ENCODE results near the gene APOBEC3H.

The APOBEC3H gene

DNA sequence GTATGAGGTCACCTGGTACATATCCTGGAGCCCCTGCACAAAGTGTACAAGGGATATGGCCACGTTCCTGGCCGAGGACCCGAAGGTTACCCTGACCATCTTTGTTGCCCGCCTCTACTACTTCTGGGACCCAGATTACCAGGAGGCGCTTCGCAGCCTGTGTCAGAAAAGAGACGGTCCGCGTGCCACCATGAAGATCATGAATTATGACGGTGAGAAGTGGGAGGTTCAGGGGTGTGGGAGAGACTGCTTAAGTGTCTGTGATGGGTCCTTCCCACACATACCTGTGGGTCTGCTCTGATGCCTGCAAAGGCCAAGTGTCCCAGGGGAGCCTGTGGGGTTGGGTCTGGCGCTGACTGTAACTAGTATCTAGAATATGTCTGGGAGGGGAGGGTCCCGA is 16.0 kb upstream of the APOBEC3H start:
- DNase-seq (ENCODE audit: low read depth) = no peak

DNA sequence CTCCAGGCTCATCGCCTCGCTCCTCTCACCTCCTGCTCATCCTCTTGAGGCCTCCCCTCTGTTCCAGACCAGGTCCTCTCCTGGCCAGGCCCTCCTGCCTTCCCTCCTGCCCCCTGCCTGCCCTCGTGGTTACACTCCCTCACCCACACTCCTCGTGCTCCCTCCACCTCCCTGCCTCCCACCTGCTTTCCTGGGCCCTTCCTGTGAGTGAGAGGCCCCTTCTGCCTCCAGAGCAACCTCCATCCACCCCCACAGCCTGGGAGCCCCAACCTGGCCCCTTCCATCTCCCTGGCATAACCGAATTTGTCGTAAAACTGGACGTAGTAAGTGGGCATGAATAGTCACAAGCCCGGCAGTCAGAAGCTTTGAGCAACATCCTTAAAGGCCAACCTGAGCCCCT is 15.4 kb upstream of the APOBEC3H start:
- DNase-seq (ENCODE audit: low read depth) = no peak

DNA sequence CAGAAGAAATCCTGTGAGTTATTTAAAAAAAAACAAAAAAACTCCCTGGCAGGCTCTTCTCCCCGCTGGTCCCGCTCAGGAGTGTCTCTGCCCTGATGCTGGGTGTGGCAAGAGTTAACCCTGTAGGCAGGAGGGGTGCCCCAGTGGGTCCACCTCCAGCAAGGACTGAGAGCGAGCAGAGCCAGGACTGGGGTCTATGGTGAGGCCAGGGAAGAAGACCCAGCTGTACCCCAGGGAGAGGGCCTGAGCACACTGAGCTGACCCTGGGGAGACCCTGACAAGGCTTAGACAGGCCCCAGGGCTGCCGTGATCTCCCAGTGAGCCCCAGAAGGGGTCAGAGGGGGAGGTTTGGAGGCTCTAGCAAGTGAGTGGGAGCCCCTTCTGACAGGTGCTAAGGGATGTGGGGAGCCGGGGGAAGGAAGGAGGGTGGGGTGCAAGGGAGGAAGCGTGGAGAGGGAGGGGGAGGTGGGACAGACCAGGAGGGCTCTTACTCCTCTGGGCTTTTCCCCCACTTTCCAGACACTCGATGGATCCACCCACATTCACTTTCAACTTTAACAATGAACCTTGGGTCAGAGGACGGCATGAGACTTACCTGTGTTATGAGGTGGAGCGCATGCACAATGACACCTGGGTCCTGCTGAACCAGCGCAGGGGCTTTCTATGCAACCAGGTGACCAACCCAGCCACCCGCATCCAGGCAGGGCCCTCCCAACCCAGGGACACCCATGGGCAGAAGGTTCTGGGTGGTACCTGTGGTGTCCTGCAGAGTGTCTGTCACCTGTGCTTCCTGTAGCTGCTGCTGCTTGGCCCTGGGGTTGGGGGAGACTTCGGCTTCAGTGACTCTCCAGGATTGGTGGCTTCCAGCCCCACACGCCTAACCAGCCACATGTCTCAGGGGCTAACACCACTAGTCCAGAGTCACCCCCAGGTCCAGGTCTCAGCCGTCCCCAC is 13.6 kb upstream of the APOBEC3H start:
- no peak for DNase-seq (ENCODE audit: low read depth)

DNA sequence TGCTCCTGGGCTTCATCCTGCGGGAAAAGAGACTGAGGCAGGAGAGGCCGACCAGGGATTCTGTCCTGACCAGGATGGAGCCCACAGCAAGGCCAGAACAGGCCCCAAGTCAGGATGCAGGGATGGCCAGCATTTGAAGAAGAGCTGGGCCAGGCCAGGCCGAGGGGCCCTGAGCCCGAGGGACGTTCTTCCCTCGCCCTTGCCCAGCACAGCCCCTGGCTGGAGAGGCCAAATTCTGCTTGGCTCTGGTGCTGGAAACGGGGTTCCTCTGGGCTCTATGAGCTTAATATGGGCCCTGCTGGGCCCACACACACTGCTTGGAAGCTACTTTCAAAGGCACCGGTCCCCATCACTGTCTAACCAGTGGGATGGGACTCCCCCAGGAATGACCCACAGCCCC is 12.4 kb upstream of the APOBEC3H start:
- no peak for DNase-seq (ENCODE audit: low read depth)

DNA sequence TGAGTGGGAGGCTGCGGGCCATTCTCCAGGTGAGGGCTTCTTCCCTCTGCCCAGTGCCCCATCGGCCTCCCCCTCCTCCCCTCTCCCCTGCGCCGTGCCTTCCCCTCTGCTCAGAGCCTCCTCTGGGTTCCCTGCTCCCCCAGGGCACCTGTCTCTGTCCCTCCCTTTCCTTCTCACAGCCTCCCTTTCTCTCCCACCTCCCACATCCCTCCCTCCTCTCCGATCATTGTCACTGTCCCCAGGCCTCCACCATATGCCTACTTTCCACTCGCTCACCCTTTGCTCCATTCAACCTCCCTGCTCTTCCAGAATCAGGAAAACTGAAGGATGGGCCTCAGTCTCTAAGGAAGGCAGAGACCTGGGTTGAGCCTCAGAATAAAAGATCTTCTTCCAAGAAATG is 9.9 kb upstream of the APOBEC3H start:
- no peak for DNase-seq (ENCODE audit: low read depth)

DNA sequence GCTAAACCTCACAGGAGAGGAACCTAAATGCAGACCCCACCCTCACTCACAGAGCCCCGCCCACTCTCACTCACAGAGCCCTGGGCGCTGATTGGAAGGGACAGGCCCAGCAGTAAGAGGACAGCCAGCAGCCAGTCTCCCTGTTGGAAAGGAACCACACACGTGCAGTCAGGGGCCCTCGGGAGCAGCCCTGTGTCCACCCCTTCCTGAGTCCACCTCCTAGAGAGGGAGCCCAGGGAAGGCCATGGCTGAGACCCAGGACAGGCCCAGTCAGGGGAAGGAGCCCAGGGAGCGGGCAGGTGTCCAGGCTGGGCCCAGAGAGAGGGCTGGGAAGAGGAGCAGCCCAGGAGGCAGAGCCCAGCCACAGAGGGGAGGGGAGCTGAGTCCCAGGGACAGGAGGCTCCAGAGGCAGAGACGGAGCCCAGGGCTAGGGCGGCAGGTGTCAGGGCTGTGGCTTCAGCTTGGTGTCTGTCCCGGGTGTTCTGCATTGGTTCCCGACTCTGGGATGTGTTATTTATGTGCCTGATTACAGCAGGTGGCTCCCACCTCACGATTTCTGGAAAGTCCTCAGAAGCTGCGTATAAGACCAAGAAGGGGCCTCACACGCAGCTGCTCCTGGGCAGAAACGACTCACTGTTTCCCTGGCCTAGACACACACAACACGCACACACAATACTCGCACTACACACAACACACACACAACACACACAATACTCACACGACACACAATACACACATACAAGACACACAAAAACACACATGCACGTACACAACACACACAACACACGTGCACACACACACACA is 9.0 kb upstream of the APOBEC3H start:
- no peak for DNase-seq (ENCODE audit: low read depth)

DNA sequence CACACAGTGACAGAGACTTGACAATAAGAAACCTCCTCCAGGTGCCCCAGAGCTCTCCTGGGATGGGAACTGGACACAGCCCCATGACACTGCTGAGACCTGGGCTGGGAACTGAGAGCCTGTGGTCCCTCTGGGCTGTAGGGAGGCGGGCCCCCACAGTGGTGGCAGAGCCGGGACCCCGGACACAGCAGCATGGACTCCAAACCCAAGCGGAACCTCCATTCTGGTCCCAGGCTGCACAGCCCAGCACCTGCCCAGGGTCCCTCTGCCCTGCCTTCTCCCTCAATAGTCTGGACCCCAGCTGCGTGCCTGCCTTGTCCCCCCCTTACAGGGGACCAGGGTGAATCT is 8.4 kb upstream of the APOBEC3H start:
- DNase-seq (ENCODE audit: low read depth) = no peak

DNA sequence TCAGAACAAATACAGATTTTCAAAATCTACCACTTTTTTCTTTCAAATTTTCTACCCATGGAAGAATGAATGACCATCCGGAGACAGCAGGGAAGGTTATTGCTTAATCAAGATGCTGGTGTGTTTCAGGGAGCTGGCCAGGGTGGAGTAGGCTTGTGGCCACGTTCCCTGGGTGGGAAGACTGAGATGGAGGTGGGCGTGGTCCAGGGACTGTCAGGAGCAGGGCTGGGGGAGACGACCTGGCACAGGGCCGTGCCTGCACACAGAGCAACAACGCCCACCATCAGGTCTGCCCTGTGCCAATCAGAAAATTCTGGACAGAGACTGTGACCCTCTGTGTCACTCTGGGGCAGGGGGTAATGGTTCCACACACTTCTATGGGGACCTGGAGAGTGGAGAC is 7.1 kb upstream of the APOBEC3H start:
- DNase-seq (ENCODE audit: low read depth) = no peak

DNA sequence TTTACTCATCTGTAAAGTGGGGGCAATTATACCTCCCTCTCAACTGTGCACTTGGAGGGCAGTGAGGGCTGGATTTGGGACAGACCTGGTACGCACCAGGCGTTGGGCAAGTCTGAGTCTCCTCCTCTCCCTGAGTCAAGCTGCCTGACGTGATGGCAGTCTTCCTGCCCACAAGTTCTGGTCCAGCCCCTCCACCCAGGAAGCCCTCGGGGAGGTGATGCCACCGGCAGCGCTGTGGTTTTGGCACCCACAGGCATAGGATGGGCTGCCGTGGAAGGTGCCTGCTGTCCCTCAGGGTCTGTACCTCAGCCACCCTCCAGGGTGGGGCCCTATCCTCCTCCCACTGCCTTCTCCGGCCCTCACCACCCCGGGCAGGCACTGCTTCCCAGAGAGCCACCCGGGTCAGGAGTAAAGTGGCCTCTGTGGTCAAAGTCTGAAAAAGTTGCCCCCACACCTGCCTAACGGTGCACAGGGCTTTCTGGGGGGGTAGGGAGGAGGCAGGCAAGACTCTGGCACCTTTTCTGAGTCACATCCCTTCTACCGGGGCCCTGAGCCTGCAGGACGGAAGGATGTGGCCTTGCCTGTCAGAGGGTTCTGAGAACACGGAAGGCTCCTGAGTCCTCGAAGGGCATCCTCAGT is 6.5 kb upstream of the APOBEC3H start:
- DNase-seq (ENCODE audit: low read depth) = no peak

DNA sequence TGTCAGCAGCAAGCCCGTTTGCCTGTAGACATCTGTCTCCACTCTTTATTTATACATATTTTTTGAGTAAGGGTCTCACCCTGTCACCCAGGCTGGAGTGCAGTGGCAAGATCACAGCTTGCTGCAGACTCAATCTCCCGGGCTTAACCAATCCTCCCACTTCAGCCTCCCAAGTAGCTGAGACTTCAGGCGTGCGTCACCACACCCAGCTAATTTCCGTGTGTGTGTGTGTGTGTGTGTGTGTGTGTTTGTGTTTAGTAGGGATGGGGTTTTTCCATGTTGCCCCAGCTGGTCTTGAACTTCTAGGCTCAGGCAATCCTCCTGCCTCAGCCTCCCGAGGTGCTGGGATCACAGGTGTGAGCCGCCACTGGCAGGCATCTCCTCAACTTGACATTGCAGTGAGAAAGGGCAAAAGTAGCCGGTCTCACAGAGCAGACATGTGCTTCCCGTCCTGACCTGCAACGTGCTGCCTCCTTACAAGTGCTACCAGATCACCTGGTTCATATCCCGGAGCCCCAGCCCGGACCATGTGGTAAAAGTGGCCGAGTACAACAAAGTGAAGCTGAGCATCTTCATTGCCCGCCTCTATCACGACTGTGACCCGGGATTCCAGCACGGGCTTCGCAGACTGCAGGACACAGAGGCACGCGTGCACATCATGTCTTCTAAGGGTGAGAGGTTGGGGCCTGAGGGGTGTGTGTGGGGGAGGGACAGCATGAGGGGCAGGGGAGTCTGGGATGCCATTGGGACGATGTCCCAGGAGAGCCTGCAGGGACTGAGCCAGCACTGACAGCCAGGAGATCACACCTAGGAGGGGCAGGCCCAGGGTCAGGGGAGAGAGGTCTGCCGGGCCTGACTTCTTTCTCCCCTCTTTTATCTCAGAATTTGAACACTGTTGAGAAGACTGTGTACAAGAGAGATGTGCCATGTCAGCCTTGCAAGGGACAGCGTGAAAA is 5.6 kb upstream of the APOBEC3H start:
- no peak for DNase-seq (ENCODE audit: low read depth)

DNA sequence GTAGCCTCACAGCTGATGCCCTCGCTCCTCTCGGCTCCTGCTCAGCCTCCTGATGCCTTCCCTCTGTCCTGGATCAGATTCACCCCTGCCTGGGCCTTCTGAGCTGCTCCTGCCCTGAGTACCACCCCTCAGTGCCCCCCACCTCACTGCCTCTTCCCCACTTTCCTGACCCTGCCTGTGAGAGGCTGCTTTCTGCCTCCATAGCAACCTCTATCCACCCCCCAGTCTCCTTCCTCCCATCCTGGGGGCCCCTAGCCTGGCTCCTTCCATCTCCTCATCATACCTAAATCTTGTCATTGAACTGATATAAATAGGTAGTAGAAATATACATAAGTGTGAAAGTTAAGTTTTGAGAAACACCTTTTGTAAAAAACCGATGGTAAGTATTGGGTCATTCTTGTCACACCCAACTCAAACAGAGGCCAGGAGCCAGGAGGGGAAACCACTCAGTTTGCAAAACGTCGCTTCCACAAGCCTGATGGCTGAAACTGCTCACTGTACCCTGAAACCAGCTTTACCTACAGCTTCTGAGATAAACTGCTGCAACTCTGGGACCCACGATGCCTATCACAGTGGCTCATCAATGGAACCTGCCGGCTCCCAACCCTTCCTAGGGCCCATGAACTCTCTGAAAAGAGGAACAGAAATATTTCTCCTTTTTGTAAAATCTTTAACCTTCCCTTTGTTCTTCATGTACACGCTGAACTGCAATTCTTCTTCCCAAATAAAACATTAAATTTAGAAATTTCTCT is 4.8 kb upstream of the APOBEC3H start:
- no peak for DNase-seq (ENCODE audit: low read depth)

DNA sequence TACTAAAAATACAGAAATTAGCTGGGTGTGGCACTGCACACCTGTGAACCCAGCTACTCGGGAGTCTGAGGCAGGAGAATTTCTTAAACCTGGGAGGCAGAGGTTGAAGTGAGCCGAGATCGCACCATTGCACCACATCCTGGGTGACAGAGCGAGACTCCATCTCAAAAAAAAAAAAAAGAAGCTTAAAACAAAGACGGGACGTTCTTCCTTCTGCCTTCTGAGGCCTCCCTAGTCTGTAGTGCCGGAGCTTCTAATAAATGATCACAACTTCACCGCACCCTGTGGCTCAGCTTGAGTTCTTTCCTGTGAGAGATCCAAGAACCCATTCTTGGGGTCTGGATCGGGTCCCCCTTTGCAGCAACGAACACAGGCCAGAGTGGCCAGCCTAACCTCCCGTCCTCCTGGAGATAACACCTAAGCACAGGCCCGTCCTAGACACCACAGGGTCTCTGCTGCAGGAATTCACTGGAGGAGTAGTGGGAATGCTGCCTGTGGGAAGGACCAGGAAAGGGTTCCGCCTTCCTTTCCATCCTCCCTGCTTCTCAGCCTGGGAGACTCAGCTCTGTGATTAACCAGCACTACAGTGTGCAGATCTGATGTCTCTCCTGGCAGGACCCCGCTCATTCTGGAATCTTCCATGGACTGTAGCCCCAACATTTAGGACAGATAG is 2.2 kb upstream of the APOBEC3H start:
- no peak for DNase-seq (ENCODE audit: low read depth)

DNA sequence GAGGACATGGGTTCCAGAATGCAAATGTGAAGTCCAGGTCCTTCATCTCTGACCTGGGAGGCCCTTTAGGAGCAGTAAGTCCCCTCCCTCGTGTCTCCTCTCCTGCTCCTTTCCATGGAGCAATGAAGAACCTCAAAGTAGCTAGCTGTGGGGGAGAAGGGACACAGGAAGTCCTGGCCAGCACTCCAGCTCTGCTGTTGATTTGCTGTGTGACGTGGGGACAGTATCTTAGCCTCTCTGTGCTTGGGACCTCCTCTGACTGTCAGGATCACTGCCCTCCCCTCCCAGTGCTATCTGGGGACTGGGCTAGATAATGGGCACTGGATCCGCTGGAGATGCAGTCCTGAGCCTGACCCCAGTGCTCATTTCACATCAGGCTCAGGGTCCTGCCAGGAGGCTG is 1.1 kb upstream of the APOBEC3H start:
- DNase-seq (ENCODE audit: low read depth) = no peak

DNA sequence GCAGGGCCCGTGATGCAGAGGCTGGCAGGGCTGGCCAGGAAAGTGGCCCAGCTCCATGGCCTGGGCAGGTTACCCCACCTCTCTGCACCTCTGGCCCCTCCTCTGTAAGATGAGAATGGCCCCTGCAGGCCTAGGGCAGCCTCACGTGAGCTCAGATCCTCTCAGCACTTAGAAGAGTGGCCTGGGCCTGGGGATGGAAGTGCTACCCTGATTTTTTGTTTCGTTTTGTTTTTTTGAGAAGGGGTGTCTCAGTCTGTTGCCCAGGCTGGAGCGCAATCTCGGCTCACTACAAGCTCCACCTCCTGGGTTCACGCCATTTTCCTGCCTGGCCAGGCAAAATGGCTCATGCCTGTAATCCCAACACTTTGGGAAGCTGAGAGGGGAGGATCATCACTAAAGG is 982 bp downstream of the APOBEC3H start:
- DNase-seq (ENCODE audit: low read depth) = no peak

DNA sequence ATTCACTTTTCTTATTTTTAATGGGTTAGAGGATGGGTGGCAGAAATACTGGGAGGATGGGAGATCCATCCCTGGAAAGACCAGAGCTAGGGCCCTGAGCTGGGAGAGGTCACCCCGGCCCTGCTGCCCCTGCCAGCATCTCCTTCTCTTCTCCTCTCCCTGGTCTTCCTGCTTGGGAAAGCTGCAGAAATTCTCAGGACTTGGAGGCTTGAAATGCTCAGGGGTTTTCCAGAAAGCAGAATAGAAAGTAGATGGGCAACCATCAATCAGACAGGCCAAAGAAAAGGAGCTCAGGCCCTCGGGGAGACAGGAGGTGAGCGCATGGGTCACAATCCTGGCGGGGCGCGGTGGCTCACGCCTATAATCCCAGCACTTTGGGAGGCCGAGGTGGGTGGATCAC is 1.5 kb downstream of the APOBEC3H start:
- no peak for DNase-seq (ENCODE audit: low read depth)

DNA sequence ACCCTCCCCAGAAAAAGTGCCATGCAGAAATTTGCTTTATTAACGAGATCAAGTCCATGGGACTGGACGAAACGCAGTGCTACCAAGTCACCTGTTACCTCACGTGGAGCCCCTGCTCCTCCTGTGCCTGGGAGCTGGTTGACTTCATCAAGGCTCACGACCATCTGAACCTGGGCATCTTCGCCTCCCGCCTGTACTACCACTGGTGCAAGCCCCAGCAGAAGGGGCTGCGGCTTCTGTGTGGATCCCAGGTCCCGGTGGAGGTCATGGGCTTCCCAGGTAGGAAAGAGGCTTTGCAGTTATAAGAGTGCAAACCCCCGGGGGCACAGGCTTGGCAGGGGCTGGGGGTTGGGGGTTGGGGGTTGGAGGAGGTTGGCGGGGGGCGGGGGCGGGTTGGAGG is 4.2 kb downstream of the APOBEC3H start:
- DNase-seq (ENCODE audit: low read depth) = no peak

DNA sequence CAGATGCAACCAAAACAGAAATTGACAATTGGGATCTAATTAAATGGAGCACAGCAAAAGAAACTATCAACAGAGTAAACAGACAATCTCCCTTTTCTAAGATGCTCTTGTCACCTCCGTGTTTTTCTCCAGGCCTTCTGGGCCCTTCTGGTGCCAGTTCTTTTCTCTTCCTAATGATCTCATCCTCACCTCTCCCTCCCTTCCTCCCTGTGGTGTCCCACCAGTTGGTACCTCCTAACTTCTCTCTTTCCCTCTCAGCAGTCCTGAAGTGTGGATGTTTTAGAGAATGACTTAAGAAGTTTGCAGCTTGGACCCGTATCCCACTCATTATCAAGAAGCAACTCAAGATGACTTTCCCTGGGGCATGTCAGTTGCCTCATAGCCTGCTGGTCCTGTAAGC is 6.4 kb downstream of the APOBEC3H start:
- no peak for DNase-seq (ENCODE audit: low read depth)

DNA sequence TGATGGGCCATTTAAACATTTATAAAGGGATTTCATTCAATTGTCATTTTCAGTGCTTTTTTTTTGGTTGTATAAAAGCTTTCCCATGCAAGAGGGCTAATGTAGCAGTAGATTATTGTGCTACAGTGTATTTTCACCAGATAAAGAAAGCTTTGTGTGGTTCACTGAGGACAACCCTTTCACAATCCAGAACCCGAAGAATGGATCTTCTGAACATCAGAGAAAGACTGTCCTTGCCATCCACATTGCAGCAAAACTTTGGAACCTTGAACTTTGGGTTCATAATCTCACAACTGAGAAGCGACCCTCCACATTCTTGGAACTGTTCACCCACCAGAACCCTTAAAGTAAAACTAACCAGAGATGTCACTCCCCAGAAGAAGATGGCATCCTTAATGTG is 9.3 kb downstream of the APOBEC3H start:
- no peak for DNase-seq (ENCODE audit: low read depth)

DNA sequence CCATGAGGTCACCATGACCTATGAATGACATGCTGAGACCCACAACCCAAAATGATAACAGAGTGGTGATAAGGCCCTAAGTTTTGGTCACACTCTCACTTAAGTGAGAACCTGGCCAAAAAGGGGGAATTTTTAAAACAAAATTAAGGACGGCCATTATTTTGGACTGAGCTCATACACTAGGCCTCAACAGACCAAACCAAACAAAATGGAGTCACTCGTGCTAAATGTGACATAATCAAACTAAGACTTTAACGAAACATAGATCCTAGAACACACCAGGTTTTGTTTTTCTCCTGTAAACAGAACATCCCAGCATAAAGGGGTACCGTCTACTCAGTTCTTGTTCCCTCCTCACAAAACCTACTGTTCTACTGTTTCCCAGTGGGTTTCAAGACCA is 11.4 kb downstream of the APOBEC3H start:
- DNase-seq (ENCODE audit: low read depth) = no peak

DNA sequence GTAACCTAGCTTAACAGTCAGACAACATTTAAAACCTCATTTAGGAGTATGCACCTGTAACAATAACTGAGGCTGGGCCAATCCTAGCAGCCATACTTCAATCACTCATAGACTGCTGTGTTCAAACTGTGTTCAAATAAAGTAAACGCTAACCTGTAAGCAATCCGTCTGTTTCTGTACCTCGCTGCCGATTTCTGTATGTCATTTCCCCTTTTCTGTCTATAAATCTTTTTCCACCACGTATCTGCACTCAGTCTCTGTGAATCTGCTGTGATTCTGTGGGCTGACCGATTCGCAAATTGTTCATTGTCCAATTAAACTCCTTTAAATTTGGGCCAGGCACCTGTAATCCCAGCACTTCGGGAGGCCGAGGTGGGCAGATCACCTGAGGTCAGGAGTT is 12.3 kb downstream of the APOBEC3H start:
- DNase-seq (ENCODE audit: low read depth) = no peak
